HepG2 (cell line): Measurements from ENCODE around the gene TCFL5. TPM values are rescaled to one million over a fixed set of nuclear protein-coding genes. Genes with fewer than 3 reads are reported as not detected.
A peak's percentile ranks its signal among the peaks of the same experiment; 100 is the strongest.

Experiments
- CBX1 ChIP-seq: IDR thresholded peaks from one replicate; pipeline ENCODE4 v1.6.1; 2016; ENCODE audit warnings: antibody characterized with exemption, low read depth
- GZF1 ChIP-seq: sonication (generic); formaldehyde crosslinking; IDR thresholded peaks from 2 replicates; pipeline ENCODE4 v1.5.1; 2020; ENCODE audit warnings: mild to moderate bottlenecking, missing genetic modification reagents
- MED13 ChIP-seq: sonication (generic); formaldehyde crosslinking; IDR thresholded peaks from 2 replicates; pipeline ENCODE4 v1.5.0; 2020; ENCODE audit warnings: missing genetic modification reagents
- MED8 ChIP-seq: sonication (generic); formaldehyde crosslinking; IDR thresholded peaks from 2 replicates; pipeline ENCODE4 v1.8.1; 2023; ENCODE audit warnings: mild to moderate bottlenecking, missing genetic modification reagents; ENCODE audit not compliant: insufficient replicate concordance
- MEF2D ChIP-seq: sonication (generic); formaldehyde crosslinking; IDR thresholded peaks from 2 replicates; pipeline ENCODE4 v1.5.1; 2020; ENCODE audit warnings: mild to moderate bottlenecking, missing genetic modification reagents
- SALL1 ChIP-seq: sonication (generic); formaldehyde crosslinking; IDR thresholded peaks from 2 replicates; pipeline ENCODE4 v1.8.0; 2022; ENCODE audit warnings: mild to moderate bottlenecking, missing genetic modification reagents
- SRY ChIP-seq: sonication (generic); formaldehyde crosslinking; IDR thresholded peaks from 2 replicates; pipeline ENCODE4 v1.8.0; 2022; ENCODE audit warnings: mild to moderate bottlenecking, missing genetic modification reagents
- ZNF256 ChIP-seq: sonication (generic); formaldehyde crosslinking; conservative IDR thresholded peaks from 2 replicates; pipeline ENCODE4 v1.4.0; 2020; ENCODE audit warnings: missing genetic modification reagents
- ZNF501 ChIP-seq: sonication (generic); formaldehyde crosslinking; IDR thresholded peaks from 2 replicates; pipeline ENCODE4 v1.5.1; 2020; ENCODE audit warnings: mild to moderate bottlenecking, moderate library complexity, missing genetic modification reagents
- ZNF672 ChIP-seq: sonication (generic); formaldehyde crosslinking; IDR thresholded peaks from 2 replicates; pipeline ENCODE4 v1.8.1; 2022; ENCODE audit warnings: missing genetic modification reagents
- polyA plus RNA-seq, 8 experiments: library from polyadenylated mRNA; depleted of rRNA in 3 of 8; stranded (reverse) in 7 of 8; unstranded in 1 of 8; fragments of >200 nt; fragmentation: Illumina TruSeq in 4 of 8; extraction: Trizol in 4 of 8; gene quantifications; 2 replicates each; pipeline versions ENCODE4 v1.2.1 to v1.2.3, GENCODE V29; 2011 to 2016; ENCODE audit warnings: low read depth in 4 of 8, missing spikeins in 1 of 8, mixed read lengths in 1 of 8; ENCODE audit not compliant: insufficient read depth in 1 of 8
- total RNA-seq, 5 experiments: library from RNA; depleted of rRNA; stranded (reverse); fragments of >200 nt; fragmentation: Illumina TruSeq; extraction: Trizol; gene quantifications; 2 replicates each; pipeline ENCODE4 v1.2.3, GENCODE V29; 2016; ENCODE audit warnings: low read depth in 1 of 5
- TF ChIP-seq, protein P1 (sequence below): sonication (generic); formaldehyde crosslinking; IDR thresholded peaks from 2 replicates; pipeline ENCODE4 v1.4.0; 2020; ENCODE audit warnings: missing genetic modification reagents
- TF ChIP-seq, protein P2 (sequence below): sonication (generic); formaldehyde crosslinking; IDR thresholded peaks from 2 replicates; pipeline ENCODE4 v1.9.0; 2021; ENCODE audit warnings: mild to moderate bottlenecking, missing genetic modification reagents
- TF ChIP-seq, protein P3 (sequence below), 2 experiments: sonication (generic) in 1 of 2; formaldehyde crosslinking in 1 of 2; IDR thresholded peaks; 2 replicates each; pipeline versions ENCODE4 v1.5.1 to v1.6.1; 2011 to 2020; ENCODE audit warnings: borderline replicate concordance in 1 of 2, low read depth in 1 of 2, low read length in 1 of 2, mild to moderate bottlenecking in 1 of 2, missing genetic modification reagents in 1 of 2, moderate library complexity in 1 of 2
- TF ChIP-seq, protein P4 (sequence below): IDR thresholded peaks from 2 replicates; pipeline ENCODE4 v1.6.1; 2018; ENCODE audit warnings: missing genetic modification reagents, mild to moderate bottlenecking, missing compliant biosample characterization

Gene TCFL5
- total and polyA plus RNA-seq, 2 of the 13 experiments (the other 11 are each of a cell fraction or from before 2014, with no cell fraction given), result 14.8 to 20.0 TPM

DNA sequence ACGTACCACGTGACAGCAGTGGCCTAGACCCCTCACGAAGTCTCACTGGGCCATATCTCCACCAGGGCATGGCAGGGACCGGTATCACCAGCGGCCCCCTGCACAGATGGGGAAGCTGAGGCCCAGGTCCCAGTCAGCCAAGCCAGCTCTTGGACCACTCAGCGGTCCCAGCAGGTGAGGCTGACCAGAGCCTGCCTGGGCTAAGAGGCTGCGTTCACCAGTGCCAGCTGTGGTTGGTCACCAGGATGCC, 67.9 kb downstream of the TCFL5 start (continued):
- TF ChIP-seq, protein P1, sequence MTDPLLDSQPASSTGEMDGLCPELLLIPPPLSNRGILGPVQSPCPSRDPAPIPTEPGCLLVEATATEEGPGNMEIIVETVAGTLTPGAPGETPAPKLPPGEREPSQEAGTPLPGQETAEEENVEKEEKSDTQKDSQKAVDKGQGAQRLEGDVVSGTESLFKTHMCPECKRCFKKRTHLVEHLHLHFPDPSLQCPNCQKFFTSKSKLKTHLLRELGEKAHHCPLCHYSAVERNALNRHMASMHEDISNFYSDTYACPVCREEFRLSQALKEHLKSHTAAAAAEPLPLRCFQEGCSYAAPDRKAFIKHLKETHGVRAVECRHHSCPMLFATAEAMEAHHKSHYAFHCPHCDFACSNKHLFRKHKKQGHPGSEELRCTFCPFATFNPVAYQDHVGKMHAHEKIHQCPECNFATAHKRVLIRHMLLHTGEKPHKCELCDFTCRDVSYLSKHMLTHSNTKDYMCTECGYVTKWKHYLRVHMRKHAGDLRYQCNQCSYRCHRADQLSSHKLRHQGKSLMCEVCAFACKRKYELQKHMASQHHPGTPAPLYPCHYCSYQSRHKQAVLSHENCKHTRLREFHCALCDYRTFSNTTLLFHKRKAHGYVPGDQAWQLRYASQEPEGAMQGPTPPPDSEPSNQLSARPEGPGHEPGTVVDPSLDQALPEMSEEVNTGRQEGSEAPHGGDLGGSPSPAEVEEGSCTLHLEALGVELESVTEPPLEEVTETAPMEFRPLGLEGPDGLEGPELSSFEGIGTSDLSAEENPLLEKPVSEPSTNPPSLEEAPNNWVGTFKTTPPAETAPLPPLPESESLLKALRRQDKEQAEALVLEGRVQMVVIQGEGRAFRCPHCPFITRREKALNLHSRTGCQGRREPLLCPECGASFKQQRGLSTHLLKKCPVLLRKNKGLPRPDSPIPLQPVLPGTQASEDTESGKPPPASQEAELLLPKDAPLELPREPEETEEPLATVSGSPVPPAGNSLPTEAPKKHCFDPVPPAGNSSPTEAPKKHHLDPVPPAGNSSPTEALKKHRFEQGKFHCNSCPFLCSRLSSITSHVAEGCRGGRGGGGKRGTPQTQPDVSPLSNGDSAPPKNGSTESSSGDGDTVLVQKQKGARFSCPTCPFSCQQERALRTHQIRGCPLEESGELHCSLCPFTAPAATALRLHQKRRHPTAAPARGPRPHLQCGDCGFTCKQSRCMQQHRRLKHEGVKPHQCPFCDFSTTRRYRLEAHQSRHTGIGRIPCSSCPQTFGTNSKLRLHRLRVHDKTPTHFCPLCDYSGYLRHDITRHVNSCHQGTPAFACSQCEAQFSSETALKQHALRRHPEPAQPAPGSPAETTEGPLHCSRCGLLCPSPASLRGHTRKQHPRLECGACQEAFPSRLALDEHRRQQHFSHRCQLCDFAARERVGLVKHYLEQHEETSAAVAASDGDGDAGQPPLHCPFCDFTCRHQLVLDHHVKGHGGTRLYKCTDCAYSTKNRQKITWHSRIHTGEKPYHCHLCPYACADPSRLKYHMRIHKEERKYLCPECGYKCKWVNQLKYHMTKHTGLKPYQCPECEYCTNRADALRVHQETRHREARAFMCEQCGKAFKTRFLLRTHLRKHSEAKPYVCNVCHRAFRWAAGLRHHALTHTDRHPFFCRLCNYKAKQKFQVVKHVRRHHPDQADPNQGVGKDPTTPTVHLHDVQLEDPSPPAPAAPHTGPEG (CRISPR knock-in tag), result 0 out of 2 replicates have a peak, but pooled peaks have one; percentile 31
- no peak for TF ChIP-seq ZNF501
- TF ChIP-seq, protein P2, sequence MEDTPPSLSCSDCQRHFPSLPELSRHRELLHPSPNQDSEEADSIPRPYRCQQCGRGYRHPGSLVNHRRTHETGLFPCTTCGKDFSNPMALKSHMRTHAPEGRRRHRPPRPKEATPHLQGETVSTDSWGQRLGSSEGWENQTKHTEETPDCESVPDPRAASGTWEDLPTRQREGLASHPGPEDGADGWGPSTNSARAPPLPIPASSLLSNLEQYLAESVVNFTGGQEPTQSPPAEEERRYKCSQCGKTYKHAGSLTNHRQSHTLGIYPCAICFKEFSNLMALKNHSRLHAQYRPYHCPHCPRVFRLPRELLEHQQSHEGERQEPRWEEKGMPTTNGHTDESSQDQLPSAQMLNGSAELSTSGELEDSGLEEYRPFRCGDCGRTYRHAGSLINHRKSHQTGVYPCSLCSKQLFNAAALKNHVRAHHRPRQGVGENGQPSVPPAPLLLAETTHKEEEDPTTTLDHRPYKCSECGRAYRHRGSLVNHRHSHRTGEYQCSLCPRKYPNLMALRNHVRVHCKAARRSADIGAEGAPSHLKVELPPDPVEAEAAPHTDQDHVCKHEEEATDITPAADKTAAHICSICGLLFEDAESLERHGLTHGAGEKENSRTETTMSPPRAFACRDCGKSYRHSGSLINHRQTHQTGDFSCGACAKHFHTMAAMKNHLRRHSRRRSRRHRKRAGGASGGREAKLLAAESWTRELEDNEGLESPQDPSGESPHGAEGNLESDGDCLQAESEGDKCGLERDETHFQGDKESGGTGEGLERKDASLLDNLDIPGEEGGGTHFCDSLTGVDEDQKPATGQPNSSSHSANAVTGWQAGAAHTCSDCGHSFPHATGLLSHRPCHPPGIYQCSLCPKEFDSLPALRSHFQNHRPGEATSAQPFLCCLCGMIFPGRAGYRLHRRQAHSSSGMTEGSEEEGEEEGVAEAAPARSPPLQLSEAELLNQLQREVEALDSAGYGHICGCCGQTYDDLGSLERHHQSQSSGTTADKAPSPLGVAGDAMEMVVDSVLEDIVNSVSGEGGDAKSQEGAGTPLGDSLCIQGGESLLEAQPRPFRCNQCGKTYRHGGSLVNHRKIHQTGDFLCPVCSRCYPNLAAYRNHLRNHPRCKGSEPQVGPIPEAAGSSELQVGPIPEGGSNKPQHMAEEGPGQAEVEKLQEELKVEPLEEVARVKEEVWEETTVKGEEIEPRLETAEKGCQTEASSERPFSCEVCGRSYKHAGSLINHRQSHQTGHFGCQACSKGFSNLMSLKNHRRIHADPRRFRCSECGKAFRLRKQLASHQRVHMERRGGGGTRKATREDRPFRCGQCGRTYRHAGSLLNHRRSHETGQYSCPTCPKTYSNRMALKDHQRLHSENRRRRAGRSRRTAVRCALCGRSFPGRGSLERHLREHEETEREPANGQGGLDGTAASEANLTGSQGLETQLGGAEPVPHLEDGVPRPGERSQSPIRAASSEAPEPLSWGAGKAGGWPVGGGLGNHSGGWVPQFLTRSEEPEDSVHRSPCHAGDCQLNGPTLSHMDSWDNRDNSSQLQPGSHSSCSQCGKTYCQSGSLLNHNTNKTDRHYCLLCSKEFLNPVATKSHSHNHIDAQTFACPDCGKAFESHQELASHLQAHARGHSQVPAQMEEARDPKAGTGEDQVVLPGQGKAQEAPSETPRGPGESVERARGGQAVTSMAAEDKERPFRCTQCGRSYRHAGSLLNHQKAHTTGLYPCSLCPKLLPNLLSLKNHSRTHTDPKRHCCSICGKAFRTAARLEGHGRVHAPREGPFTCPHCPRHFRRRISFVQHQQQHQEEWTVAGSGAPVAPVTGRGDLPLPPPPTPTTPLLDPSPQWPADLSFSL (CRISPR knock-in tag), result no peak
- TF ChIP-seq, protein P3, sequence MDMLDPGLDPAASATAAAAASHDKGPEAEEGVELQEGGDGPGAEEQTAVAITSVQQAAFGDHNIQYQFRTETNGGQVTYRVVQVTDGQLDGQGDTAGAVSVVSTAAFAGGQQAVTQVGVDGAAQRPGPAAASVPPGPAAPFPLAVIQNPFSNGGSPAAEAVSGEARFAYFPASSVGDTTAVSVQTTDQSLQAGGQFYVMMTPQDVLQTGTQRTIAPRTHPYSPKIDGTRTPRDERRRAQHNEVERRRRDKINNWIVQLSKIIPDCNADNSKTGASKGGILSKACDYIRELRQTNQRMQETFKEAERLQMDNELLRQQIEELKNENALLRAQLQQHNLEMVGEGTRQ (IDR thresholded peaks at IDR 0.05; ENCODE audit: low read depth, low read length), result peak; percentile 63
- TF ChIP-seq, protein P3 (CRISPR knock-in tag; IDR thresholded peaks at IDR 0.05; ENCODE audit: borderline replicate concordance), result no peak
- TF ChIP-seq SRY (CRISPR knock-in tag), result no peak
- peak; percentile 17 for TF ChIP-seq CBX1
- TF ChIP-seq, protein P4, sequence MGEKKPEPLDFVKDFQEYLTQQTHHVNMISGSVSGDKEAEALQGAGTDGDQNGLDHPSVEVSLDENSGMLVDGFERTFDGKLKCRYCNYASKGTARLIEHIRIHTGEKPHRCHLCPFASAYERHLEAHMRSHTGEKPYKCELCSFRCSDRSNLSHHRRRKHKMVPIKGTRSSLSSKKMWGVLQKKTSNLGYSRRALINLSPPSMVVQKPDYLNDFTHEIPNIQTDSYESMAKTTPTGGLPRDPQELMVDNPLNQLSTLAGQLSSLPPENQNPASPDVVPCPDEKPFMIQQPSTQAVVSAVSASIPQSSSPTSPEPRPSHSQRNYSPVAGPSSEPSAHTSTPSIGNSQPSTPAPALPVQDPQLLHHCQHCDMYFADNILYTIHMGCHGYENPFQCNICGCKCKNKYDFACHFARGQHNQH (CRISPR knock-in tag), result 0 out of 2 replicates have a peak, but pooled peaks have one; percentile 23
- TF ChIP-seq ZNF256 (CRISPR knock-in tag), result no peak
- no peak for TF ChIP-seq ZNF672 (CRISPR knock-in tag)
- TF ChIP-seq GZF1 (CRISPR knock-in tag), result no peak
- no peak for TF ChIP-seq MED8 (CRISPR knock-in tag)
- no peak for TF ChIP-seq SALL1 (CRISPR knock-in tag)
- peak; percentile 30; the same call in 1 of the 2 replicates for TF ChIP-seq MED13 (CRISPR knock-in tag)
- TF ChIP-seq MEF2D (CRISPR knock-in tag), result no peak
